ENCODE results near the gene PIGT. TPM values are rescaled to one million over a fixed set of nuclear protein-coding genes. Genes with fewer than 3 reads are reported as not detected.

PIGT gene
- total and polyA plus RNA-seq, 10 of the 15 experiments (the other 5 are each of a cell fraction or from before 2014, with no cell fraction given), result 18.6 to 66.0 (median 35.3) TPM

GRCh38 chr20:45406260-45407066 is 9.5 kb upstream of the PIGT start (continued):
- TF ChIP-seq BCL3 (IDR thresholded peaks at IDR 0.05; ENCODE audit: borderline replicate concordance, insufficient read depth, low read depth, low read length, poor library complexity, severe bottlenecking) (no peak), IKZF1 (conservative IDR thresholded peaks at IDR 0.05) (peak; percentile 91), CHD2 (IDR thresholded peaks at IDR 0.05; ENCODE audit: borderline replicate concordance, low read depth, low read length) (0 out of 2 replicates have a peak, but pooled peaks have one; percentile 41), CBX5 (IDR thresholded peaks at IDR 0.05; ENCODE audit: low read depth) (no peak), MEF2B (IDR thresholded peaks at IDR 0.05; ENCODE audit: partially characterized antibody, poor library complexity, severe bottlenecking) (peak; percentile 74), HCFC1 (IDR thresholded peaks at IDR 0.05; ENCODE audit: low read length) (no peak), GATAD2B (conservative IDR thresholded peaks at IDR 0.05; ENCODE audit: low read depth) (peak; percentile 78), BACH1 (IDR thresholded peaks at IDR 0.05; ENCODE audit: borderline replicate concordance) (no peak; the same call in 1 of the 2 replicates), MEF2A (IDR thresholded peaks at IDR 0.05; ENCODE audit: insufficient read depth, low read depth, low read length) (no peak), MTA3 (IDR thresholded peaks at IDR 0.05; ENCODE audit: borderline replicate concordance, low read length) (no peak), BHLHE40 (IDR thresholded peaks at IDR 0.05; ENCODE audit: borderline replicate concordance in 1 of 2, low read depth in 2 of 2, low read length in 1 of 2) (peak in 1 of 2 experiments; percentile 57; a peak in 2 of 4 replicates), IRF4 (IDR thresholded peaks at IDR 0.05; ENCODE audit: low read depth, low read length) (no peak), TARDBP (IDR thresholded peaks at IDR 0.05; ENCODE audit: borderline replicate concordance) (no peak), NFYB (IDR thresholded peaks at IDR 0.05; ENCODE audit: insufficient read depth, low read depth, low read length) (no peak), LARP7 (IDR thresholded peaks at IDR 0.05) (peak; percentile 14; the same call in 1 of the 2 replicates)
- TF ChIP-seq, protein P1, sequence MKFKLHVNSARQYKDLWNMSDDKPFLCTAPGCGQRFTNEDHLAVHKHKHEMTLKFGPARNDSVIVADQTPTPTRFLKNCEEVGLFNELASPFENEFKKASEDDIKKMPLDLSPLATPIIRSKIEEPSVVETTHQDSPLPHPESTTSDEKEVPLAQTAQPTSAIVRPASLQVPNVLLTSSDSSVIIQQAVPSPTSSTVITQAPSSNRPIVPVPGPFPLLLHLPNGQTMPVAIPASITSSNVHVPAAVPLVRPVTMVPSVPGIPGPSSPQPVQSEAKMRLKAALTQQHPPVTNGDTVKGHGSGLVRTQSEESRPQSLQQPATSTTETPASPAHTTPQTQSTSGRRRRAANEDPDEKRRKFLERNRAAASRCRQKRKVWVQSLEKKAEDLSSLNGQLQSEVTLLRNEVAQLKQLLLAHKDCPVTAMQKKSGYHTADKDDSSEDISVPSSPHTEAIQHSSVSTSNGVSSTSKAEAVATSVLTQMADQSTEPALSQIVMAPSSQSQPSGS (IDR thresholded peaks at IDR 0.05; ENCODE audit: low read length), result no peak
- TF ChIP-seq, protein P2, sequence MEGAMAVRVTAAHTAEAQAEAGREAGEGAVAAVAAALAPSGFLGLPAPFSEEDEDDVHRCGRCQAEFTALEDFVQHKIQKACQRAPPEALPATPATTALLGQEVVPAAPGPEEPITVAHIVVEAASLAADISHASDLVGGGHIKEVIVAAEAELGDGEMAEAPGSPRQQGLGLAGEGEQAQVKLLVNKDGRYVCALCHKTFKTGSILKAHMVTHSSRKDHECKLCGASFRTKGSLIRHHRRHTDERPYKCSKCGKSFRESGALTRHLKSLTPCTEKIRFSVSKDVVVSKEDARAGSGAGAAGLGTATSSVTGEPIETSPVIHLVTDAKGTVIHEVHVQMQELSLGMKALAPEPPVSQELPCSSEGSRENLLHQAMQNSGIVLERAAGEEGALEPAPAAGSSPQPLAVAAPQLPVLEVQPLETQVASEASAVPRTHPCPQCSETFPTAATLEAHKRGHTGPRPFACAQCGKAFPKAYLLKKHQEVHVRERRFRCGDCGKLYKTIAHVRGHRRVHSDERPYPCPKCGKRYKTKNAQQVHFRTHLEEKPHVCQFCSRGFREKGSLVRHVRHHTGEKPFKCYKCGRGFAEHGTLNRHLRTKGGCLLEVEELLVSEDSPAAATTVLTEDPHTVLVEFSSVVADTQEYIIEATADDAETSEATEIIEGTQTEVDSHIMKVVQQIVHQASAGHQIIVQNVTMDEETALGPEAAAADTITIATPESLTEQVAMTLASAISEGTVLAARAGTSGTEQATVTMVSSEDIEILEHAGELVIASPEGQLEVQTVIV (IDR thresholded peaks at IDR 0.05; ENCODE audit: borderline replicate concordance, partially characterized antibody), result no peak
